Measurements from ENCODE around the gene IER5. TPM values are rescaled to one million over a fixed set of nuclear protein-coding genes. Genes with fewer than 3 reads are reported as not detected.

Gene IER5
- total and polyA plus RNA-seq, 9 of the 15 experiments (the other 6 are each of a cell fraction or from before 2014, with no cell fraction given) = 2.4 to 32.1 (median 12.0) TPM

- TF ChIP-seq EP300 (IDR thresholded peaks at IDR 0.05; ENCODE audit: low read length) (peak; percentile 91), MAFF (IDR thresholded peaks at IDR 0.05; ENCODE audit: low read length) (peak; percentile 98), ETS2 (tag; IDR thresholded peaks at IDR 0.05; ENCODE audit: borderline replicate concordance, poor library complexity, severe bottlenecking) (no peak), ZEB2 (IDR thresholded peaks at IDR 0.05) (peak; percentile 95), HMGN3 (IDR thresholded peaks at IDR 0.05; ENCODE audit: borderline replicate concordance, extremely low read depth, insufficient read length, low read depth, low read length) (peak; percentile 87), ZBTB7A (IDR thresholded peaks at IDR 0.05; ENCODE audit: borderline replicate concordance, control insufficient read depth, low read depth, low read length) (no peak), KLF13 (tag; IDR thresholded peaks at IDR 0.05; ENCODE audit: borderline replicate concordance, low read depth) (no peak), KAT7 (CRISPR knock-in tag; IDR thresholded peaks at IDR 0.05; ENCODE audit: borderline replicate concordance) (no peak), CHD2 (IDR thresholded peaks at IDR 0.05; ENCODE audit: low read depth, low read length) (no peak), NFE2L1 (tag; IDR thresholded peaks at IDR 0.05; ENCODE audit: borderline replicate concordance, low read depth) (peak; percentile 96), MNT (conservative IDR thresholded peaks at IDR 0.05) (peak in 1 of 2 experiments; percentile 73; a peak in 2 of 4 replicates), POLR2AphosphoS5 (IDR thresholded peaks at IDR 0.05; ENCODE audit: control insufficient read depth, insufficient read depth, low read depth, low read length) (peak; percentile 82), NRF1 (conservative IDR thresholded peaks at IDR 0.05 in 1 of 2, IDR thresholded peaks at IDR 0.05 in 1 of 2) (0 out of 4 replicates have a peak, but pooled peaks of 1 of the 2 experiments have one; percentile 20), MYNN (IDR thresholded peaks at IDR 0.05) (peak; percentile 88), MYNN (CRISPR knock-in tag; IDR thresholded peaks at IDR 0.05) (no peak), POLR2B (IDR thresholded peaks at IDR 0.05; ENCODE audit: low read depth, partially characterized antibody) (no peak), NBN (IDR thresholded peaks at IDR 0.05; ENCODE audit: low read depth) (peak; percentile 94), PBX2 (CRISPR knock-in tag; IDR thresholded peaks at IDR 0.05; ENCODE audit: low read depth) (no peak), PBX2 (tag; conservative IDR thresholded peaks at IDR 0.05; ENCODE audit: low read depth) (peak; percentile 64), HMG20B (CRISPR knock-in tag; IDR thresholded peaks at IDR 0.05) (no peak), SRSF7 (optimal IDR thresholded peaks at IDR 0.05; ENCODE audit: low read depth, low read length) (no peak), ZNF217 (CRISPR knock-in tag; IDR thresholded peaks at IDR 0.05) (no peak), TCFL5 (CRISPR knock-in tag; conservative IDR thresholded peaks at IDR 0.05) (no peak), RBBP5 (IDR thresholded peaks at IDR 0.05; ENCODE audit: borderline replicate concordance, insufficient read depth, low read length, poor library complexity, severe bottlenecking) (peak; percentile 67), KLF1 (tag; IDR thresholded peaks at IDR 0.05) (peak; percentile 98)
Measured at GRCh38 chr1:181129771-181130606, 41.5 kb downstream of the IER5 start (continued).
